CD4-positive, alpha-beta T cell (primary cell): ENCODE results near the gene LRIG3. TPM values are rescaled to one million over a fixed set of nuclear protein-coding genes. Genes with fewer than 3 reads are reported as not detected.
"Not testable (repeated sequence)": the region's sequence is repeated elsewhere in the genome, so short reads cannot be mapped to it uniquely, and the experiment has no call there.

ENCODE experiments used
- ATAC-seq: fragments of 200-7000 bp; cut with Tn5 transposase; one replicate; pipeline ENCODE4 v1.10.0; 2022; ENCODE audit warnings: mild to moderate bottlenecking; ENCODE audit not compliant: poor library complexity
- CTCF ChIA-PET: fragments of 350-600 bp; sonication (Branson Sonifier 250); formaldehyde crosslinking; loops from one replicate; lab custom pipeline; 2021; ENCODE audit warnings: antibody characterized with exemption, inconsistent platforms; lab: Charles Lee
- POLR2A ChIA-PET: fragments of 350-600 bp; sonication (Branson Sonifier 250); formaldehyde crosslinking; loops from one replicate; lab custom pipeline; 2021; ENCODE audit warnings: antibody characterized with exemption, inconsistent platforms; lab: Charles Lee
- DNase-seq, 14 experiments: peaks; one replicate each; pipeline ENCODE4 v3.0.0-alpha.2; 2013 to 2020; ENCODE audit warnings: mixed read lengths in 2 of 14
- H3K27ac ChIP-seq, 2 donors: one replicate each; pipeline versions ENCODE4 v1.5.1 to v1.7.0; 2013; ENCODE audit warnings: low read length in 2 of 2, low read depth in 1 of 2, mild to moderate bottlenecking in 1 of 2
- H3K27me3 ChIP-seq, 2 experiments: 1 replicate in 1 of 2; 2 replicates in 1 of 2; pipeline versions ENCODE4 v1.6.1 to v1.7.0; 2013; ENCODE audit warnings: low read length in 2 of 2, control low read depth in 1 of 2, mild to moderate bottlenecking in 1 of 2, moderate library complexity in 1 of 2; ENCODE audit not compliant: insufficient read depth in 2 of 2, control insufficient read depth in 1 of 2
- H3K36me3 ChIP-seq: one replicate; pipeline ENCODE4 v1.6.1; 2013; ENCODE audit warnings: low read length, control low read depth; ENCODE audit not compliant: insufficient read depth
- H3K4me1 ChIP-seq: one replicate; pipeline ENCODE4 v1.6.1; 2013; ENCODE audit warnings: low read length, control low read depth; ENCODE audit not compliant: insufficient read depth
- H3K4me3 ChIP-seq: one replicate; pipeline ENCODE4 v1.5.1; 2013; ENCODE audit warnings: mild to moderate bottlenecking, low read length, moderate library complexity
- H3K9me3 ChIP-seq, 2 experiments: 1 replicate in 1 of 2; 2 replicates in 1 of 2; pipeline versions ENCODE4 v1.6.1 to v1.7.0; 2013; ENCODE audit warnings: low read length in 2 of 2, mild to moderate bottlenecking in 2 of 2, control low read depth in 1 of 2, moderate library complexity in 1 of 2; ENCODE audit not compliant: control insufficient read depth in 1 of 2, insufficient read depth in 1 of 2
- H3K27ac Mint-ChIP-seq: one replicate; pipeline ENCODE4 v1.8.0; 2020; ENCODE audit warnings: mixed read lengths
- H3K27me3 Mint-ChIP-seq: one replicate; pipeline ENCODE4 v1.8.0; 2021; ENCODE audit warnings: mixed read lengths
- H3K36me3 Mint-ChIP-seq: one replicate; pipeline ENCODE4 v1.8.0; 2021; ENCODE audit warnings: low read depth, mixed read lengths
- H3K4me1 Mint-ChIP-seq: one replicate; pipeline ENCODE4 v1.8.0; 2021; ENCODE audit warnings: low read depth, mixed read lengths
- H3K4me3 Mint-ChIP-seq: one replicate; pipeline ENCODE4 v1.8.0; 2020; ENCODE audit warnings: mild to moderate bottlenecking, mixed read lengths
- H3K9me3 Mint-ChIP-seq: one replicate; pipeline ENCODE4 v1.8.0; 2020; ENCODE audit warnings: mixed read lengths
- intact Hi-C, 2 experiments: fragments of 100-400 bp; cut with DNase I in 1 of 2; cut with micrococcal nuclease in 1 of 2; formaldehyde crosslinking; loops; one replicate each; pipeline versions ENCODE4 v1.15.1 to v1.9.0; 2023 to 2025; cut with DNase I, micrococcal nuclease
- total RNA-seq, 174 experiments: library from RNA in 2 of 174; stranded (reverse) in 2 of 174; gene quantifications; one replicate each; pipeline ENCODE4 v1.2.3 and lab custom pipeline; 2021 to 2026
- TF ChIP-seq, protein P1 (sequence below): fragments of 200-600 bp; IDR thresholded peaks from one replicate; pipeline ENCODE4 v1.8.0; 2022; ENCODE audit warnings: antibody characterized with exemption, mild to moderate bottlenecking

LRIG3 gene
- total RNA-seq, 2 experiments from 2014 or later = not detected

DNA sequence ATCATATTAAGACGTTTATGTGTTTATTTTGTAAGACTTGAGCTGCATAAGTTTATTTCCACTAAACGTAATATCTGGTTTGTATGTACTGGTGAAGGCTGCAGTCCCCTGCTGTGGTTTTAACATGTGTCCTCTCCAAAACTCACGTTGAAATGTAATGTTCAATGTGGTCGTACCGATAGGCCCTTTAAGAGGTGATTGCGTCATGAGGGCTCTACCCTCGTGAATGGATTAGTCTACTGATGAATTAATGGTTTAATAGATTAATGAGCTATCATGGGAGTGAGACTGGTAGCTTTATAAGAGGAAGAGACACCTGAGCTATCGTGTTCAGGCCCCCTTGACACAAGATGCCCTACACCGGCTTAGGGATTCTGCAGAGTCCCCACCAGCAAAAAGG, 14.9 kb downstream of the LRIG3 start:
- ChIA-PET CTCF (no interaction called here), POLR2A (no interaction called here)
- Histone ChIP-seq H3K36me3 (no peaks in the 10 kb centered on the region), H3K27me3 (no peaks in the 10 kb centered on the region), H3K9me3 (peaks cover 0 to 4% of the 10 kb centered on the region in 2 experiments), H3K4me1 (no peaks in the 10 kb centered on the region), H3K4me3 (no peak overlapping the region), H3K27ac (no peak overlapping the region)
- H3K27ac Mint-ChIP-seq = no peak overlapping the region
- H3K27me3 Mint-ChIP-seq = no peaks in the 10 kb centered on the region
- no peak for DNase-seq
- no peaks in the 10 kb centered on the region for H3K36me3 Mint-ChIP-seq
- TF ChIP-seq, protein P1, sequence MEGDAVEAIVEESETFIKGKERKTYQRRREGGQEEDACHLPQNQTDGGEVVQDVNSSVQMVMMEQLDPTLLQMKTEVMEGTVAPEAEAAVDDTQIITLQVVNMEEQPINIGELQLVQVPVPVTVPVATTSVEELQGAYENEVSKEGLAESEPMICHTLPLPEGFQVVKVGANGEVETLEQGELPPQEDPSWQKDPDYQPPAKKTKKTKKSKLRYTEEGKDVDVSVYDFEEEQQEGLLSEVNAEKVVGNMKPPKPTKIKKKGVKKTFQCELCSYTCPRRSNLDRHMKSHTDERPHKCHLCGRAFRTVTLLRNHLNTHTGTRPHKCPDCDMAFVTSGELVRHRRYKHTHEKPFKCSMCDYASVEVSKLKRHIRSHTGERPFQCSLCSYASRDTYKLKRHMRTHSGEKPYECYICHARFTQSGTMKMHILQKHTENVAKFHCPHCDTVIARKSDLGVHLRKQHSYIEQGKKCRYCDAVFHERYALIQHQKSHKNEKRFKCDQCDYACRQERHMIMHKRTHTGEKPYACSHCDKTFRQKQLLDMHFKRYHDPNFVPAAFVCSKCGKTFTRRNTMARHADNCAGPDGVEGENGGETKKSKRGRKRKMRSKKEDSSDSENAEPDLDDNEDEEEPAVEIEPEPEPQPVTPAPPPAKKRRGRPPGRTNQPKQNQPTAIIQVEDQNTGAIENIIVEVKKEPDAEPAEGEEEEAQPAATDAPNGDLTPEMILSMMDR = no peak
- H3K4me3 Mint-ChIP-seq = no peak overlapping the region
- no peaks in the 10 kb centered on the region for H3K4me1 Mint-ChIP-seq
- intact Hi-C loops = no loop called here
- peaks cover 6% of the 10 kb centered on the region for H3K9me3 Mint-ChIP-seq
- ATAC-seq = no peak

DNA sequence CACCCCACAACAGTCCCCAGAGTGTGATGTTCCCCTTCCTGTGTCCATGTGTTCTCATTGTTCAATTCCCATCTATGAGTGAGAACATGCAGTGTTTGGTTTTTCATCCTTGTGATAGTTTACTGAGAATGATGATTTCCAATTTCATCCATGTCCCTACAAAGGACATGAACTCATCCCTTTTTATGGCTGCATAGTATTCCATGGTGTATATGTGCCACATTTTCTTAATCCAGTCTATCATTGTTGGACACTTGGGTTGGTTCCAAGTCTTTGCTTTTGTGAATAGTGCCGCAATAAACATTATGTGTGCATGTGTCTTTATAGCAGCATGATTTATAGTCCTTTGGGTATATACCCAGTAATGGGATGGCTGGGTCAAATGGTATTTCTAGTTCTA, 17.6 kb downstream of the LRIG3 start:
- H3K4me1 Mint-ChIP-seq, H3K9me3 Mint-ChIP-seq, DNase-seq, H3K27ac Mint-ChIP-seq, intact Hi-C loops, H3K4me3 ChIP-seq, H3K4me1 ChIP-seq, H3K27me3 Mint-ChIP-seq, H3K27me3 ChIP-seq, H3K36me3 ChIP-seq, POLR2A ChIA-PET, H3K27ac ChIP-seq, H3K4me3 Mint-ChIP-seq, ATAC-seq, CTCF ChIA-PET, H3K36me3 Mint-ChIP-seq, H3K9me3 ChIP-seq: not testable (repeated sequence)

DNA sequence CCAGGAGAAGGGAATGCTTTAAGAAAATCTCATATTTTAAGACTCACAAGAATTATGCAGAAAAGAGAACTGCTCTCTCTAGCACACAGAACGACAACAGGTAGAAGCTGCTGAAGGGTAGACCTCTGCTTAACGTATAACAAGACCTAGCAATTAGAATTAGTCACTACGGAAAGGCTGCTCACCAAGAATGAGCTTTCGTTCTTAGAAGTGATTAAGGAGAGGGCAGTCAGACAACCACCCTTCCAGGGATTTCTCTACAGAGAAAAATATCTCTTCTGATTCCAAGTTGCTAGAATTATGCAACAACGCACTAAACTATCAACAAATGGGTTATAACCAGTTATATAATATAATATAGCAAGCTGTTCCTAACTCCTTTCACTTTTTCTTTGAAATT, 18.6 kb downstream of the LRIG3 start:
- no peaks in the 10 kb centered on the region for H3K4me1 Mint-ChIP-seq
- no peak overlapping the region for H3K27ac ChIP-seq
- ChIA-PET POLR2A (no interaction called here), CTCF (no interaction called here)
- no peaks in the 10 kb centered on the region for H3K36me3 Mint-ChIP-seq
- TF ChIP-seq, protein P1 = no peak
- DNase-seq (no peak), ATAC-seq (no peak)
- no peak overlapping the region for H3K4me3 ChIP-seq
- H3K27ac Mint-ChIP-seq = no peak overlapping the region
- H3K36me3 ChIP-seq = no peaks in the 10 kb centered on the region
- intact Hi-C loops = no loop called here
- H3K4me1 ChIP-seq = no peaks in the 10 kb centered on the region
- no peaks in the 10 kb centered on the region for H3K27me3 ChIP-seq
- H3K27me3 Mint-ChIP-seq = no peaks in the 10 kb centered on the region
- no peaks in the 10 kb centered on the region for H3K9me3 ChIP-seq
- H3K9me3 Mint-ChIP-seq = peaks cover 6% of the 10 kb centered on the region
- H3K4me3 Mint-ChIP-seq = no peak overlapping the region

DNA sequence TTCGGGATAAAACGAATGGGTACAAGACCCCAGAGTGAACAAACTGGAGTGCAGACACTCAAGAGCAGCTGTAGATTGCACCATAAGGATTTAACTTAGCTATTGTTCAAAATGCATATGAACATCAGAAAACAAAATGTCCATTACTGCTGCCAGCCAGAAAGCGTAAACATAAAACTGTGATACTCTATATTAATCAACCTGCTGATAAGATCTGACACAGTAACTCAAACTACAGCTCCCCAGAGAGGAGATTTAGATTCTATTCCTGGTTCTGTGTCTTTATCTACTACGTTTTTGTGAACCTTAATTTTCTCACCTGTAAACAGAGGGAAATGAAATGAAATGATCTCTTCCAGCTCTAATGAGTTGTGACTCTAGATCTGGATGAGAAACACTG, 22.3 kb downstream of the LRIG3 start:
- H3K27me3 ChIP-seq = no peaks in the 10 kb centered on the region
- Mint-ChIP-seq H3K27me3 (no peaks in the 10 kb centered on the region), H3K36me3 (no peaks in the 10 kb centered on the region), H3K4me1 (no peaks in the 10 kb centered on the region), H3K27ac (no peak overlapping the region), H3K9me3 (peaks cover 7% of the 10 kb centered on the region), H3K4me3 (no peak overlapping the region)
- intact Hi-C loops = no loop called here
- H3K36me3 ChIP-seq = no peaks in the 10 kb centered on the region
- ATAC-seq = no peak
- POLR2A ChIA-PET = no interaction called here
- no peak overlapping the region for H3K4me3 ChIP-seq
- no peaks in the 10 kb centered on the region for H3K4me1 ChIP-seq
- no peak overlapping the region for H3K27ac ChIP-seq
- H3K9me3 ChIP-seq = peaks cover 0 to 4% of the 10 kb centered on the region in 2 experiments
- CTCF ChIA-PET = no interaction called here
- TF ChIP-seq, protein P1 = no peak
- DNase-seq = no peak
